GM12892 (cell line): ENCODE data around the gene YJU2.

ENCODE experiments used
- POLR2A ChIP-seq: IDR thresholded peaks from 2 replicates; pipeline ENCODE4 v1.6.1; 2011; ENCODE audit warnings: low read depth, low read length, control low read depth
- POLR2AphosphoS5 ChIP-seq: IDR thresholded peaks from 2 replicates; pipeline ENCODE4 v1.6.1; 2011; ENCODE audit warnings: low read depth, low read length, control low read depth
- TAF1 ChIP-seq: IDR thresholded peaks from 2 replicates; pipeline ENCODE4 v1.6.1; 2011; ENCODE audit warnings: low read depth, mild to moderate bottlenecking, control low read depth, low read length, borderline replicate concordance

GRCh38 chr19:4224470-4224869, 22.4 kb upstream of the YJU2 start:
- TF ChIP-seq POLR2A = no peak
- TF ChIP-seq POLR2AphosphoS5 = no peak
- TF ChIP-seq TAF1 = no peak
